Ovary (tissue), 9 donors: ENCODE results near the gene PPP6R3. TPM values are rescaled to one million over a fixed set of nuclear protein-coding genes. Genes with fewer than 3 reads are reported as not detected.

Experiments used
- DNase-seq, 5 donors: peaks; one replicate each; pipeline ENCODE4 v3.0.0-alpha.2; 2019 to 2020
- H3K27ac ChIP-seq, 2 donors: fragments of 200-600 bp; one replicate each; pipeline versions ENCODE4 v1.5.1 to v1.8.0; 2019 to 2022
- H3K27me3 ChIP-seq: fragments of 200-600 bp; one replicate; pipeline ENCODE4 v1.8.0; 2022
- H3K36me3 ChIP-seq: fragments of 200-600 bp; sonication (generic); one replicate; pipeline ENCODE4 v1.5.1; 2019
- H3K4me1 ChIP-seq: one replicate; pipeline ENCODE4 v1.8.1; 2013; ENCODE audit warnings: mild to moderate bottlenecking, moderate library complexity; ENCODE audit not compliant: insufficient read depth
- H3K4me3 ChIP-seq: fragments of 200-600 bp; sonication (generic); one replicate; pipeline ENCODE4 v1.5.1; 2017
- H3K9me3 ChIP-seq, 2 donors: fragments of 200-600 bp in 1 of 2; sonication (generic) in 1 of 2; one replicate each; pipeline versions ENCODE4 v1.5.1 to v1.8.1; 2013 to 2019; ENCODE audit warnings: mild to moderate bottlenecking in 1 of 2, moderate library complexity in 1 of 2
- CTCF ChIP-seq, 3 donors: fragments of 450-650 bp in 2 of 3; fragments of 200-600 bp in 1 of 3; IDR thresholded peaks; one replicate each; pipeline versions ENCODE4 v1.5.1 to v1.8.0; 2016 to 2022; ENCODE audit warnings: antibody characterized with exemption in 3 of 3, mild to moderate bottlenecking in 1 of 3
- EP300 ChIP-seq: sonication (generic); formaldehyde crosslinking; IDR thresholded peaks from one replicate; pipeline ENCODE4 v1.6.1; 2017; ENCODE audit warnings: antibody characterized with exemption
- POLR2A ChIP-seq: fragments of 450-650 bp; IDR thresholded peaks from one replicate; pipeline ENCODE4 v1.6.1; 2017; ENCODE audit warnings: antibody characterized with exemption, mild to moderate bottlenecking, moderate library complexity
- WGBS, 3 donors: extraction: QIAGEN DNeasy Blood & Tissue Kit in 1 of 3; methylation state at CpG; one replicate each; pipeline versions ENCODE4 v1.1.5 to v1.1.7; 2013 to 2017; 5-methylcytosine and 5-hydroxymethylcytosine counted together
- intact Hi-C, 4 donors: fragments of 100-400 bp; cut with DNase I; formaldehyde crosslinking; loops; one replicate each; pipeline versions ENCODE4 v1.11.0 to v1.15.1; 2022 to 2023
- polyA plus RNA-seq, 2 donors: library from polyadenylated mRNA; stranded (reverse); fragments of 200-250 nt in 1 of 2; fragments of 350-450 nt in 1 of 2; fragmentation: Illumina TruSeq in 1 of 2; extraction: RNeasy Lipid Tissue Mini Kit (QIAGEN cat#74804) in 1 of 2; gene quantifications; one replicate each; pipeline ENCODE4 v1.2.3, GENCODE V29; 2013 to 2014
- total RNA-seq, 7 donors: library from RNA; depleted of rRNA in 2 of 7; stranded (reverse); fragments of >200 nt in 2 of 7; fragmentation: NEBNext Ultra II Directional in 3 of 7; extraction: Animal tissue kit (Norgen Biotek cat#: 25700) in 3 of 7; gene quantifications; one replicate each; pipeline versions ENCODE4 v1.1.0 to v1.2.4, GENCODE V29; 2016 to 2023
- donor health status: DM: no; HTN: no; CAD: no; lungs with moderate emphysema.
- donor health status: DM: no; HTN: no; CAD: no.
- donor health status: Bipolar disorder and iron deficiency.
- donor health status: DM: yes; HTN: yes; CAD: no.
- donor health status: DM: no; HTN: no; CAD: no.
- donor health status: DM: yes; HTN: yes; CAD: no.

Gene PPP6R3
- total and polyA plus RNA-seq, 9 donors = 36.4 to 122 (median 103) TPM

- 2 to 7% (median 3%) methylated on average over 3 of the region's 3 CpGs for WGBS, 3 donors
- no peaks in the 10 kb centered on the region for H3K27me3 ChIP-seq
- H3K9me3 ChIP-seq = no peaks in the 10 kb centered on the region
- peaks cover 20% of the 10 kb centered on the region for H3K4me1 ChIP-seq
- no peaks in the 10 kb centered on the region for H3K36me3 ChIP-seq
- intact Hi-C loops = no loop called here
- DNase-seq = no peak
- no peak for TF ChIP-seq POLR2A
- TF ChIP-seq EP300 = no peak
- no peak for TF ChIP-seq CTCF (IDR thresholded peaks at IDR 0.05)
- H3K4me3 ChIP-seq = no peak overlapping the region
- peak overlapping the region in 1 of 2 donors; percentile 37 for H3K27ac ChIP-seq
These were observed 20.4 kb downstream of the PPP6R3 start for GRCh38 chr11:68480852-68481510.

GRCh38 chr11:68481579-68482240, 21.2 kb downstream of the PPP6R3 start:
- no peak overlapping the region for H3K4me3 ChIP-seq
- intact Hi-C loops = no loop called here
- WGBS, 3 donors = 64 to 75% (median 70%) methylated on average over 6 of the region's 6 CpGs
- TF ChIP-seq CTCF (IDR thresholded peaks at IDR 0.05) (no peak), EP300 (no peak), POLR2A (no peak)
- peaks cover 20% of the 10 kb centered on the region for H3K4me1 ChIP-seq
- peak overlapping the region in 1 of 2 donors; percentile 37 for H3K27ac ChIP-seq
- H3K9me3 ChIP-seq = no peaks in the 10 kb centered on the region
- no peaks in the 10 kb centered on the region for H3K36me3 ChIP-seq
- no peaks in the 10 kb centered on the region for H3K27me3 ChIP-seq
- no peak for DNase-seq

GRCh38 chr11:68488623-68489022, 28.1 kb downstream of the PPP6R3 start:
- no peak overlapping the region for H3K27ac ChIP-seq
- DNase-seq = no peak
- no peaks in the 10 kb centered on the region for H3K36me3 ChIP-seq
- H3K4me3 ChIP-seq = no peak overlapping the region
- no peaks in the 10 kb centered on the region for H3K9me3 ChIP-seq
- no peak for TF ChIP-seq POLR2A
- no peak for TF ChIP-seq CTCF (IDR thresholded peaks at IDR 0.05)
- intact Hi-C loops = no loop called here
- no peaks in the 10 kb centered on the region for H3K27me3 ChIP-seq
- 98 to 100% (median 100%) methylated on average over 1 of the region's 1 CpG for WGBS, 3 donors
- peaks cover 11% of the 10 kb centered on the region for H3K4me1 ChIP-seq

GRCh38 chr11:68495220-68495729, 34.7 kb downstream of the PPP6R3 start:
- Histone ChIP-seq H3K4me3 (no peak overlapping the region), H3K36me3 (no peaks in the 10 kb centered on the region), H3K27ac (no peak overlapping the region), H3K9me3 (no peaks in the 10 kb centered on the region), H3K4me1 (peaks cover 18% of the 10 kb centered on the region), H3K27me3 (no peaks in the 10 kb centered on the region)
- DNase-seq = no peak
- no peak for TF ChIP-seq POLR2A
- no peak for TF ChIP-seq CTCF (IDR thresholded peaks at IDR 0.05)
- no peak for TF ChIP-seq EP300
- intact Hi-C loops = no loop called here
- 72 to 75% (median 73%) methylated on average over 3 of the region's 3 CpGs for WGBS, 3 donors
